Right renal pelvis (tissue), 4 donors: ENCODE data around the gene MEGF9. TPM values are rescaled to one million over a fixed set of nuclear protein-coding genes. Genes with fewer than 3 reads are reported as not detected.

Experiments
- DNase-seq, 4 donors: peaks; one replicate each; pipeline ENCODE4 v3.0.0-alpha.2; 2013; ENCODE audit warnings: low read depth in 4 of 4, low spot score in 3 of 4, missing footprints in 1 of 4
- polyA plus RNA-seq, 4 donors: library from polyadenylated mRNA; unstranded; fragments of 120-200 nt; gene quantifications; one replicate each; pipeline ENCODE4 v1.2.1, GENCODE V29; 2013; ENCODE audit not compliant: insufficient read length in 4 of 4

MEGF9 gene
- polyA plus RNA-seq, 4 donors, result 17.7 to 23.6 (median 21.4) TPM

GRCh38 chr9:120708526-120709224 is 5.6 kb downstream of the MEGF9 start:
- no peak for DNase-seq

- DNase-seq, result no peak
Measured at GRCh38 chr9:120707170-120707569, 7.1 kb downstream of the MEGF9 start.

- DNase-seq, result no peak
Measured at GRCh38 chr9:120705174-120705573, 9.1 kb downstream of the MEGF9 start.

GRCh38 chr9:120702075-120702474 is 12.2 kb downstream of the MEGF9 start:
- DNase-seq, result no peak

- no peak for DNase-seq
Measured at GRCh38 chr9:120701248-120701647, 13.0 kb downstream of the MEGF9 start.

GRCh38 chr9:120698766-120699165 is 15.5 kb downstream of the MEGF9 start:
- DNase-seq, result no peak

GRCh38 chr9:120697448-120697847 is 16.8 kb downstream of the MEGF9 start:
- DNase-seq, result no peak

- DNase-seq, result no peak
Measured at GRCh38 chr9:120696551-120697230, 17.6 kb downstream of the MEGF9 start.

GRCh38 chr9:120694559-120694958 is 19.7 kb downstream of the MEGF9 start:
- DNase-seq, result no peak

- no peak for DNase-seq
Measured at GRCh38 chr9:120693700-120694008, 20.6 kb downstream of the MEGF9 start.

GRCh38 chr9:120692901-120693699 is 21.2 kb downstream of the MEGF9 start:
- DNase-seq, result no peak

GRCh38 chr9:120690372-120690771 is 23.9 kb downstream of the MEGF9 start:
- DNase-seq, result no peak

GRCh38 chr9:120689860-120690259 is 24.4 kb downstream of the MEGF9 start:
- DNase-seq, result no peak

GRCh38 chr9:120688758-120689157 is 25.5 kb downstream of the MEGF9 start:
- no peak for DNase-seq

- DNase-seq, result no peak
Measured at GRCh38 chr9:120683150-120683549, 31.1 kb downstream of the MEGF9 start.

GRCh38 chr9:120681121-120681520 is 33.1 kb downstream of the MEGF9 start:
- DNase-seq, result no peak

- DNase-seq, result no peak
Measured at GRCh38 chr9:120680579-120680978, 33.7 kb downstream of the MEGF9 start.

- no peak for DNase-seq
Measured at GRCh38 chr9:120680161-120680560, 34.1 kb downstream of the MEGF9 start.

GRCh38 chr9:120677965-120678364 is 36.3 kb downstream of the MEGF9 start:
- DNase-seq, result no peak

GRCh38 chr9:120676767-120677402 is 37.4 kb downstream of the MEGF9 start:
- DNase-seq, result no peak

GRCh38 chr9:120668399-120668798 is 45.9 kb downstream of the MEGF9 start:
- peak in 1 of 4 donors; percentile 4 for DNase-seq
